NB4 (cell line): ENCODE data around the gene SSPN.

Experiments used
- POLR2A ChIP-seq: IDR thresholded peaks from 2 replicates; pipeline ENCODE4 v1.6.1; 2011; ENCODE audit warnings: mild to moderate bottlenecking; ENCODE audit not compliant: insufficient read length; ENCODE audit errors: extremely low read depth
- TF ChIP-seq, protein P1 (sequence below): IDR thresholded peaks from one replicate; pipeline ENCODE4 v1.5.1; 2012; ENCODE audit warnings: low read depth, low read length
- TF ChIP-seq, protein P2 (sequence below): IDR thresholded peaks from 2 replicates; pipeline ENCODE4 v1.6.1; 2011; ENCODE audit warnings: low read depth, low read length

GRCh38 chr12:26239122-26239851 is 43.9 kb downstream of the SSPN start:
- TF ChIP-seq, protein P1, sequence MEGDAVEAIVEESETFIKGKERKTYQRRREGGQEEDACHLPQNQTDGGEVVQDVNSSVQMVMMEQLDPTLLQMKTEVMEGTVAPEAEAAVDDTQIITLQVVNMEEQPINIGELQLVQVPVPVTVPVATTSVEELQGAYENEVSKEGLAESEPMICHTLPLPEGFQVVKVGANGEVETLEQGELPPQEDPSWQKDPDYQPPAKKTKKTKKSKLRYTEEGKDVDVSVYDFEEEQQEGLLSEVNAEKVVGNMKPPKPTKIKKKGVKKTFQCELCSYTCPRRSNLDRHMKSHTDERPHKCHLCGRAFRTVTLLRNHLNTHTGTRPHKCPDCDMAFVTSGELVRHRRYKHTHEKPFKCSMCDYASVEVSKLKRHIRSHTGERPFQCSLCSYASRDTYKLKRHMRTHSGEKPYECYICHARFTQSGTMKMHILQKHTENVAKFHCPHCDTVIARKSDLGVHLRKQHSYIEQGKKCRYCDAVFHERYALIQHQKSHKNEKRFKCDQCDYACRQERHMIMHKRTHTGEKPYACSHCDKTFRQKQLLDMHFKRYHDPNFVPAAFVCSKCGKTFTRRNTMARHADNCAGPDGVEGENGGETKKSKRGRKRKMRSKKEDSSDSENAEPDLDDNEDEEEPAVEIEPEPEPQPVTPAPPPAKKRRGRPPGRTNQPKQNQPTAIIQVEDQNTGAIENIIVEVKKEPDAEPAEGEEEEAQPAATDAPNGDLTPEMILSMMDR, result no peak
- TF ChIP-seq POLR2A, result no peak
- TF ChIP-seq, protein P2, sequence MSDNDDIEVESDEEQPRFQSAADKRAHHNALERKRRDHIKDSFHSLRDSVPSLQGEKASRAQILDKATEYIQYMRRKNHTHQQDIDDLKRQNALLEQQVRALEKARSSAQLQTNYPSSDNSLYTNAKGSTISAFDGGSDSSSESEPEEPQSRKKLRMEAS, result no peak
